ENCODE data around the gene TEX54.

Gene TEX54

DNA sequence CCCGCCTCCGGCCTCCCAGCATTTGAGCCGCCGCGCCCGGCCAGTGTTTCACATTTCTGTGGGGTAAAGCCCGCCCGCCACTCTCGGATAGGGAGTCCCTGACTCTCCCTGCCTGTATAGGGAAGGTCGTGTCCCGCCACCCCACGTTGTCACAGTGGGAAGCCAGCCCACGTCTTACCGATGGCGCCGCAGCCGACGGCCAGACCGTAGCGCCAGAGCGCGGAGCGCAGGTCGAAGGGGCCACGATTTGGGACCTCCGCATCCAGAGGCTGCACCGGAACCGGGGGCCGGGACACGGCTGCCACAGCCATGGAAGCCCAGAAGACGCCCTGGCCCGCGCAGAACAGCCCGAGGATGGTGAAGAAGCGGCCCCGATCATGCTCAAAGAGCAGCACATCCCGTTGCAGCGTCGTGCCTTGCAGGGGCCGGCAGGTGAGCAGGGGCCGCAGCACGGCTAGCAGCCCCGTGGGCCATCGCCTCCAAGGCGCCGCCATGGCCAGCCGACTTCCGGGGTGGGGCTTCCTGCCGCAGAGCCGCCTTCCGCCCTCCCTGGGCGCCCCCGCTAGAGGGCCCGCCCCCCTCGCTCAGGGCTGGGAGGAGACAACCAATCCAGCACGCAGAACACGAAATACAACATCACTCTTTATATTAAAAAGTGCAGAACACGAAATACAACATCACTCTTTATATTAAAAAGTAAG lies 41.0 kb downstream of the TEX54 start, which contains the start of gene TMEM223:
Gene TMEM223 (minus strand): TSS at position 506 of the 701 bp plus-strand sequence. CDS start 12 bp downstream, at position 494.
- peak within 1 kb of the TSS; percentile 91 for H3K27ac ChIP-seq (ENCODE audit: extremely low read depth, low read depth, low read length)
- CTCF ChIA-PET = interaction anchor here (0.7 to 1.1 kb wide), 2 partner anchors 9 to 1169 kb away, joined by 3 to 4 read pairs; no protein-coding TSS in a partner anchor
- POLR2A ChIA-PET = interaction anchor here (0.7 to 2.7 kb wide), 10 partner anchors 12 to 1421 kb away, joined by 3 to 22 read pairs (median 6); partner anchors contain the start of genes MTA2, NXF1, SLC3A2 and STX5
- no peaks in the 10 kb centered on the region for H3K9me3 ChIP-seq (ENCODE audit: control insufficient read depth, insufficient read depth, low read depth, low read length)
- peak within 1 kb of the TSS; percentile 91 for H3K4me3 ChIP-seq (ENCODE audit: low read depth, low read length)
- H3K36me3 ChIP-seq (ENCODE audit: control insufficient read depth in 2 of 2, insufficient read depth in 1 of 2, low read length in 2 of 2) = peaks cover 7 to 69% of the 10 kb centered on the region in 2 experiments; a peak in 2 of 3 replicates
- no peaks in the 10 kb centered on the region for H3K4me1 ChIP-seq (ENCODE audit: control insufficient read depth, insufficient read depth, low read length)
- TF ChIP-seq ZNF626 (tag by site-specific recombination; IDR thresholded peaks at IDR 0.05) = no peak
- TF ChIP-seq GLIS1 (tag by site-specific recombination; IDR thresholded peaks at IDR 0.05) = peak; percentile 58
- TF ChIP-seq ZNF843 (tag by site-specific recombination; IDR thresholded peaks at IDR 0.05) = peak; percentile 66
- no peak for TF ChIP-seq ZFP69B (tag by site-specific recombination; IDR thresholded peaks at IDR 0.05)
- TF ChIP-seq, protein P1, sequence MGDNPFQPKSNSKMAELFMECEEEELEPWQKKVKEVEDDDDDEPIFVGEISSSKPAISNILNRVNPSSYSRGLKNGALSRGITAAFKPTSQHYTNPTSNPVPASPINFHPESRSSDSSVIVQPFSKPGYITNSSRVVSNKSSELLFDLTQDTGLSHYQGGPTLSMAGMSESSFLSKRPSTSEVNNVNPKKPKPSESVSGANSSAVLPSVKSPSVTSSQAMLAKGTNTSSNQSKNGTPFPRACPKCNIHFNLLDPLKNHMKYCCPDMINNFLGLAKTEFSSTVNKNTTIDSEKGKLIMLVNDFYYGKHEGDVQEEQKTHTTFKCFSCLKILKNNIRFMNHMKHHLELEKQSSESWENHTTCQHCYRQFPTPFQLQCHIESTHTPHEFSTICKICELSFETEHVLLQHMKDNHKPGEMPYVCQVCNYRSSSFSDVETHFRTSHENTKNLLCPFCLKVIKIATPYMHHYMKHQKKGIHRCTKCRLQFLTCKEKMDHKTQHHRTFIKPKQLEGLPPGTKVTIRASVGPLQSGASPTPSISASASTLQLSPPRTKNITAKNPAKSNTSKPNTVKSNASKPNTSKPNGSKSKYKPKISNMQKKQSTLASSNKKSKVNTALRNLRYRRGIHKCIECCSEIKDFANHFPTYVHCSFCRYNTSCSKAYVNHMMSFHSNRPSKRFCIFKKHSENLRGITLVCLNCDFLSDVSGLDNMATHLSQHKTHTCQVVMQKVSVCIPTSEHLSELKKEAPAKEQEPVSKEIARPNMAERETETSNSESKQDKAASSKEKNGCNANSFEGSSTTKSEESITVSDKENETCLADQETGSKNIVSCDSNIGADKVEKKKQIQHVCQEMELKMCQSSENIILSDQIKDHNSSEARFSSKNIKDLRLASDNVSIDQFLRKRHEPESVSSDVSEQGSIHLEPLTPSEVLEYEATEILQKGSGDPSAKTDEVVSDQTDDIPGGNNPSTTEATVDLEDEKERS (tag by site-specific recombination; IDR thresholded peaks at IDR 0.05) = no peak
- TF ChIP-seq EGR2 (tag by site-specific recombination; IDR thresholded peaks at IDR 0.05; ENCODE audit: low read depth) = no peak; the same call in none of the 2 replicates
- peak; percentile 66; the same call in 1 of the 2 replicates for TF ChIP-seq ZNF2 (tag by site-specific recombination; IDR thresholded peaks at IDR 0.05)
- no peak for TF ChIP-seq MEIS1 (CRISPR knock-in tag; IDR thresholded peaks at IDR 0.05; ENCODE audit: borderline replicate concordance)
- 0 out of 2 replicates have a peak, but pooled peaks have one; percentile 38 for TF ChIP-seq ZNF423 (tag by site-specific recombination; IDR thresholded peaks at IDR 0.05)
- TF ChIP-seq ZNF677 (tag by site-specific recombination; IDR thresholded peaks at IDR 0.05) = no peak
- TF ChIP-seq, protein P2, sequence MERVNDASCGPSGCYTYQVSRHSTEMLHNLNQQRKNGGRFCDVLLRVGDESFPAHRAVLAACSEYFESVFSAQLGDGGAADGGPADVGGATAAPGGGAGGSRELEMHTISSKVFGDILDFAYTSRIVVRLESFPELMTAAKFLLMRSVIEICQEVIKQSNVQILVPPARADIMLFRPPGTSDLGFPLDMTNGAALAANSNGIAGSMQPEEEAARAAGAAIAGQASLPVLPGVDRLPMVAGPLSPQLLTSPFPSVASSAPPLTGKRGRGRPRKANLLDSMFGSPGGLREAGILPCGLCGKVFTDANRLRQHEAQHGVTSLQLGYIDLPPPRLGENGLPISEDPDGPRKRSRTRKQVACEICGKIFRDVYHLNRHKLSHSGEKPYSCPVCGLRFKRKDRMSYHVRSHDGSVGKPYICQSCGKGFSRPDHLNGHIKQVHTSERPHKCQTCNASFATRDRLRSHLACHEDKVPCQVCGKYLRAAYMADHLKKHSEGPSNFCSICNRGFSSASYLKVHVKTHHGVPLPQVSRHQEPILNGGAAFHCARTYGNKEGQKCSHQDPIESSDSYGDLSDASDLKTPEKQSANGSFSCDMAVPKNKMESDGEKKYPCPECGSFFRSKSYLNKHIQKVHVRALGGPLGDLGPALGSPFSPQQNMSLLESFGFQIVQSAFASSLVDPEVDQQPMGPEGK (tag by site-specific recombination; IDR thresholded peaks at IDR 0.05) = peak; percentile 96
- TF ChIP-seq FEZF1 (tag by site-specific recombination; IDR thresholded peaks at IDR 0.05) = no peak
- TF ChIP-seq ZNF433 (tag by site-specific recombination; IDR thresholded peaks at IDR 0.05; ENCODE audit: low read depth) = no peak
- TF ChIP-seq ZNF660 (tag by site-specific recombination; IDR thresholded peaks at IDR 0.05) = peak; percentile 13; the same call in 1 of the 2 replicates
- TF ChIP-seq KLF1 (tag by site-specific recombination; IDR thresholded peaks at IDR 0.05) = peak; percentile 54
- TF ChIP-seq ZEB2 (tag by site-specific recombination; IDR thresholded peaks at IDR 0.05) = peak; percentile 71; the same call in 1 of the 2 replicates
- 0 out of 2 replicates have a peak, but pooled peaks have one; percentile 55 for TF ChIP-seq KLF7 (tag by site-specific recombination; IDR thresholded peaks at IDR 0.05; ENCODE audit: borderline replicate concordance)
- TF ChIP-seq ZNF174 (tag by site-specific recombination; IDR thresholded peaks at IDR 0.05) = no peak
- TF ChIP-seq, protein P3, sequence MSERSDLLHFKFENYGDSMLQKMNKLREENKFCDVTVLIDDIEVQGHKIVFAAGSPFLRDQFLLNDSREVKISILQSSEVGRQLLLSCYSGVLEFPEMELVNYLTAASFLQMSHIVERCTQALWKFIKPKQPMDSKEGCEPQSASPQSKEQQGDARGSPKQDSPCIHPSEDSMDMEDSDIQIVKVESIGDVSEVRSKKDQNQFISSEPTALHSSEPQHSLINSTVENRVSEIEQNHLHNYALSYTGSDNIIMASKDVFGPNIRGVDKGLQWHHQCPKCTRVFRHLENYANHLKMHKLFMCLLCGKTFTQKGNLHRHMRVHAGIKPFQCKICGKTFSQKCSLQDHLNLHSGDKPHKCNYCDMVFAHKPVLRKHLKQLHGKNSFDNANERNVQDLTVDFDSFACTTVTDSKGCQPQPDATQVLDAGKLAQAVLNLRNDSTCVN (tag by site-specific recombination; optimal IDR thresholded peaks at IDR 0.05) = peak; percentile 53
- no peak for TF ChIP-seq ZNF16 (tag by site-specific recombination; IDR thresholded peaks at IDR 0.05; ENCODE audit: low read depth)
- TF ChIP-seq, protein P4, sequence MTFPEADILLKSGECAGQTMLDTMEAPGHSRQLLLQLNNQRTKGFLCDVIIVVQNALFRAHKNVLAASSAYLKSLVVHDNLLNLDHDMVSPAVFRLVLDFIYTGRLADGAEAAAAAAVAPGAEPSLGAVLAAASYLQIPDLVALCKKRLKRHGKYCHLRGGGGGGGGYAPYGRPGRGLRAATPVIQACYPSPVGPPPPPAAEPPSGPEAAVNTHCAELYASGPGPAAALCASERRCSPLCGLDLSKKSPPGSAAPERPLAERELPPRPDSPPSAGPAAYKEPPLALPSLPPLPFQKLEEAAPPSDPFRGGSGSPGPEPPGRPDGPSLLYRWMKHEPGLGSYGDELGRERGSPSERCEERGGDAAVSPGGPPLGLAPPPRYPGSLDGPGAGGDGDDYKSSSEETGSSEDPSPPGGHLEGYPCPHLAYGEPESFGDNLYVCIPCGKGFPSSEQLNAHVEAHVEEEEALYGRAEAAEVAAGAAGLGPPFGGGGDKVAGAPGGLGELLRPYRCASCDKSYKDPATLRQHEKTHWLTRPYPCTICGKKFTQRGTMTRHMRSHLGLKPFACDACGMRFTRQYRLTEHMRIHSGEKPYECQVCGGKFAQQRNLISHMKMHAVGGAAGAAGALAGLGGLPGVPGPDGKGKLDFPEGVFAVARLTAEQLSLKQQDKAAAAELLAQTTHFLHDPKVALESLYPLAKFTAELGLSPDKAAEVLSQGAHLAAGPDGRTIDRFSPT (tag by site-specific recombination; IDR thresholded peaks at IDR 0.05) = no peak
- TF ChIP-seq, protein P5, sequence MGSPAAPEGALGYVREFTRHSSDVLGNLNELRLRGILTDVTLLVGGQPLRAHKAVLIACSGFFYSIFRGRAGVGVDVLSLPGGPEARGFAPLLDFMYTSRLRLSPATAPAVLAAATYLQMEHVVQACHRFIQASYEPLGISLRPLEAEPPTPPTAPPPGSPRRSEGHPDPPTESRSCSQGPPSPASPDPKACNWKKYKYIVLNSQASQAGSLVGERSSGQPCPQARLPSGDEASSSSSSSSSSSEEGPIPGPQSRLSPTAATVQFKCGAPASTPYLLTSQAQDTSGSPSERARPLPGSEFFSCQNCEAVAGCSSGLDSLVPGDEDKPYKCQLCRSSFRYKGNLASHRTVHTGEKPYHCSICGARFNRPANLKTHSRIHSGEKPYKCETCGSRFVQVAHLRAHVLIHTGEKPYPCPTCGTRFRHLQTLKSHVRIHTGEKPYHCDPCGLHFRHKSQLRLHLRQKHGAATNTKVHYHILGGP (tag by site-specific recombination; IDR thresholded peaks at IDR 0.05) = no peak
- TF ChIP-seq ZBTB48 (tag by site-specific recombination; IDR thresholded peaks at IDR 0.05) = peak; percentile 49; the same call in 1 of the 2 replicates
- no peak for TF ChIP-seq GFI1B (tag by site-specific recombination; IDR thresholded peaks at IDR 0.05)
- no peak for TF ChIP-seq SETDB1 (IDR thresholded peaks at IDR 0.05; ENCODE audit: insufficient read length, low read length)
- no peak for TF ChIP-seq ZNF223 (tag by site-specific recombination; IDR thresholded peaks at IDR 0.05)
- TF ChIP-seq ZNF24 (tag by site-specific recombination; IDR thresholded peaks at IDR 0.05) = peak; percentile 43; the same call in 1 of the 2 replicates
- TF ChIP-seq ZNF76 (tag by site-specific recombination; IDR thresholded peaks at IDR 0.05; ENCODE audit: borderline replicate concordance, low read depth) = peak; percentile 32; the same call in 1 of the 2 replicates

All from HEK293 (cell line).